Panc1 (cell line): Measurements from ENCODE around the gene STK32C. TPM values are rescaled to one million over a fixed set of nuclear protein-coding genes. Genes with fewer than 3 reads are reported as not detected.

Experiments used
- ATAC-seq: fragments of 200-7000 bp; cut with Tn5 transposase; 2 replicates; pipeline ENCODE4 v1.9.1; 2020; ENCODE audit warnings: mild to moderate bottlenecking, moderate library complexity
- BruUV-seq: library from RNA; stranded (reverse); fragments of 400-500 nt; replicated peaks from 2 replicates; lab custom pipeline; 2021; lab: Mats Ljungman, UMichigan
- CTCF ChIA-PET: fragments of 300-600 bp; sonication (Branson Sonifier 250); formaldehyde crosslinking; loops from one replicate; lab custom pipeline; 2022; ENCODE audit warnings: antibody characterized with exemption; lab: Charles Lee
- POLR2A ChIA-PET: fragments of 300-600 bp; sonication (Branson Sonifier 250); formaldehyde crosslinking; loops from one replicate; lab custom pipeline; 2022; ENCODE audit warnings: antibody characterized with exemption; lab: Charles Lee
- DNase-seq: peaks from one replicate; pipeline ENCODE4 v3.0.0-alpha.2; 2010; ENCODE audit warnings: low read depth, low spot score
- H3K27ac ChIP-seq: 2 replicates; pipeline ENCODE4 v1.5.1; 2011; ENCODE audit warnings: mild to moderate bottlenecking, low read length, inconsistent platforms
- H3K27me3 ChIP-seq: fragments of 200-500 bp; sonication (Bioruptor generic); 2 replicates; pipeline ENCODE4 v1.6.0; 2014; ENCODE audit warnings: low read length, inconsistent platforms; ENCODE audit not compliant: control insufficient read depth, insufficient read depth
- H3K36me3 ChIP-seq: fragments of 200-500 bp; sonication (Bioruptor generic); 2 replicates; pipeline ENCODE4 v1.5.1; 2014; ENCODE audit warnings: inconsistent platforms, mild to moderate bottlenecking, low read length, moderate library complexity; ENCODE audit not compliant: control insufficient read depth, insufficient read depth
- H3K4me1 ChIP-seq: 2 replicates; pipeline ENCODE4 v1.5.1; 2011; ENCODE audit warnings: inconsistent platforms, mild to moderate bottlenecking, low read length, moderate library complexity; ENCODE audit not compliant: control insufficient read depth, insufficient read depth
- H3K4me3 ChIP-seq, 2 experiments: 2 replicates each; pipeline ENCODE4 v1.5.1; 2011 to 2012; ENCODE audit warnings: low read depth in 2 of 2, low read length in 2 of 2, mild to moderate bottlenecking in 2 of 2, inconsistent platforms in 1 of 2, moderate library complexity in 1 of 2
- H3K9me3 ChIP-seq: fragments of 200-500 bp; sonication (Bioruptor generic); 2 replicates; pipeline ENCODE4 v1.5.1; 2014; ENCODE audit warnings: low read depth, mild to moderate bottlenecking, inconsistent platforms, low read length, moderate library complexity; ENCODE audit not compliant: control insufficient read depth, insufficient read depth
- POLR2AphosphoS5 ChIP-seq: IDR thresholded peaks from 2 replicates; pipeline ENCODE4 v1.6.1; 2012; ENCODE audit warnings: mild to moderate bottlenecking, low read depth, low read length, moderate library complexity
- SIN3A ChIP-seq: IDR thresholded peaks from 2 replicates; pipeline ENCODE4 v1.6.1; 2012; ENCODE audit warnings: low read depth, mild to moderate bottlenecking, low read length, moderate library complexity, borderline replicate concordance; ENCODE audit not compliant: insufficient read depth
- TCF7L2 ChIP-seq: IDR thresholded peaks from 2 replicates; pipeline ENCODE4 v1.6.1; 2011; ENCODE audit warnings: mild to moderate bottlenecking, low read depth, low read length, inconsistent platforms
- in situ Hi-C: cut with HindIII; loops from 2 replicates; pipeline ENCODE4 v1.10.0; 2016; ENCODE audit warnings: low sequenced_read_pairs, low pct_unique_long_range_greater_than_20kb
- intact Hi-C: fragments of 100-400 bp; cut with micrococcal nuclease; formaldehyde crosslinking; loops from one replicate; pipeline ENCODE4 v1.10.0; 2022; ENCODE audit not compliant: unreplicated experiment
- total RNA-seq: library from RNA; stranded (reverse); gene quantifications from one replicate; pipeline ENCODE4 v1.2.1, GENCODE V29; 2021; ENCODE audit not compliant: unreplicated experiment
- TF ChIP-seq, protein P1 (sequence below): fragments of 450-650 bp; IDR thresholded peaks from 2 replicates; pipeline ENCODE4 v1.5.1; 2017; ENCODE audit warnings: mild to moderate bottlenecking
- TF ChIP-seq, protein P2 (sequence below), 2 experiments: IDR thresholded peaks; 2 replicates each; pipeline ENCODE4 v1.6.1; 2011 to 2012; ENCODE audit warnings: low read depth in 2 of 2, control low read depth in 1 of 2, low read length in 1 of 2, mild to moderate bottlenecking in 1 of 2, moderate library complexity in 1 of 2; ENCODE audit not compliant: insufficient read depth in 1 of 2

STK32C gene
- total RNA-seq, 1 experiment from 2014 or later, result 53.7 TPM

DNA sequence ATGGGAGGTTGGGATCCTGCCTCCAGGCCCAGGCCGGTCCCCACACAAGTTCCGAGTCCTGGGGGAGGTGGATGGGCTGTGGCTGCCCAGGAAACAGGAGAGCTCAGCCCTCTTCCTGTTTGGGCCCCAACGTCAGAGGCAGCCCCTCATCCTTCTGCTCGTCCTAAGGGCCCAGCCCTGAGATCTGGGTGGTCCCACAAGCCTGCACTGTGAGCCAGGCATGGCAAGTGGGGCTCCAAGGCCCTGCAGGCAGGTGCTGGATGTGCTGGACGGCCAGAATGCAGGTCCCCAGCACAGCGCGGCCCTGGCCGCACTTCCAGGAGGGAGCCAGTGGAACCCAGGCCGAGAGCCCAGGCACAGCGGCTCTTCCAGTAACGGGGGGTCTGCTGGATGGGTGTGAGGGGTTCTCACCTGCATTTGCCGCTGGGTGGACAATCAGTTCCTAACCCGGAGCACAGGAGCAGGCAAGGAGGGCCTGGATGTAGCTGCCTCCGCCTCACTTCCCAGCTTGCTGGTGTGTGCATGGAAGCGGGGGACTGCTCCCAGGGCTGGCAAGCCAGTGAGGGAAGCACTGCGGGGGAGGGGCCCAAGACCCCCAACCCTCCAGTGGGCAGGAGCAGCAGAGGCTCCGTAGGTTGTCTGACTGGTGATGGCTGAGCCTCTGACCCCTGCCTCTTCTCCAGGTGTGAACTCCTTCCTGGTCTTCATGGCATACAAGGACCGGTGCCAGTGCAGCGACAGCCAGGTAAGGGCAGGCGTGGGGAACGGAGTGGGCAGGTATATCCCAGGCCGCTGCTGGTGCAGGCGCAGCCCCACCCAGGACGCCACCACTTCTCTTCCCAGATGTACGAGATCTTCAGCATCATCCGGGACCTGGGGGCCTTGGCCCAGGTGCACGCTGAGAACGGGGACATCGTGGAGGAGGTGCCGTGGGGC is 111.3 kb downstream of the STK32C start:
- ChIA-PET CTCF (no interaction called here), POLR2A (no interaction called here)
- BruUV-seq, result no TSS peak
- intact Hi-C loops (no loop called here), in situ Hi-C loops (no loop called here)
- Histone ChIP-seq H3K36me3 (no peaks in the 10 kb centered on the region), H3K27me3 (no peaks in the 10 kb centered on the region), H3K4me1 (no peaks in the 10 kb centered on the region), H3K4me3 (no peak overlapping the region), H3K27ac (no peak overlapping the region), H3K9me3 (no peaks in the 10 kb centered on the region)
- TF ChIP-seq, protein P1, sequence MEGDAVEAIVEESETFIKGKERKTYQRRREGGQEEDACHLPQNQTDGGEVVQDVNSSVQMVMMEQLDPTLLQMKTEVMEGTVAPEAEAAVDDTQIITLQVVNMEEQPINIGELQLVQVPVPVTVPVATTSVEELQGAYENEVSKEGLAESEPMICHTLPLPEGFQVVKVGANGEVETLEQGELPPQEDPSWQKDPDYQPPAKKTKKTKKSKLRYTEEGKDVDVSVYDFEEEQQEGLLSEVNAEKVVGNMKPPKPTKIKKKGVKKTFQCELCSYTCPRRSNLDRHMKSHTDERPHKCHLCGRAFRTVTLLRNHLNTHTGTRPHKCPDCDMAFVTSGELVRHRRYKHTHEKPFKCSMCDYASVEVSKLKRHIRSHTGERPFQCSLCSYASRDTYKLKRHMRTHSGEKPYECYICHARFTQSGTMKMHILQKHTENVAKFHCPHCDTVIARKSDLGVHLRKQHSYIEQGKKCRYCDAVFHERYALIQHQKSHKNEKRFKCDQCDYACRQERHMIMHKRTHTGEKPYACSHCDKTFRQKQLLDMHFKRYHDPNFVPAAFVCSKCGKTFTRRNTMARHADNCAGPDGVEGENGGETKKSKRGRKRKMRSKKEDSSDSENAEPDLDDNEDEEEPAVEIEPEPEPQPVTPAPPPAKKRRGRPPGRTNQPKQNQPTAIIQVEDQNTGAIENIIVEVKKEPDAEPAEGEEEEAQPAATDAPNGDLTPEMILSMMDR, result no peak
- no peak for TF ChIP-seq SIN3A
- no peak for TF ChIP-seq POLR2AphosphoS5
- TF ChIP-seq, protein P2, sequence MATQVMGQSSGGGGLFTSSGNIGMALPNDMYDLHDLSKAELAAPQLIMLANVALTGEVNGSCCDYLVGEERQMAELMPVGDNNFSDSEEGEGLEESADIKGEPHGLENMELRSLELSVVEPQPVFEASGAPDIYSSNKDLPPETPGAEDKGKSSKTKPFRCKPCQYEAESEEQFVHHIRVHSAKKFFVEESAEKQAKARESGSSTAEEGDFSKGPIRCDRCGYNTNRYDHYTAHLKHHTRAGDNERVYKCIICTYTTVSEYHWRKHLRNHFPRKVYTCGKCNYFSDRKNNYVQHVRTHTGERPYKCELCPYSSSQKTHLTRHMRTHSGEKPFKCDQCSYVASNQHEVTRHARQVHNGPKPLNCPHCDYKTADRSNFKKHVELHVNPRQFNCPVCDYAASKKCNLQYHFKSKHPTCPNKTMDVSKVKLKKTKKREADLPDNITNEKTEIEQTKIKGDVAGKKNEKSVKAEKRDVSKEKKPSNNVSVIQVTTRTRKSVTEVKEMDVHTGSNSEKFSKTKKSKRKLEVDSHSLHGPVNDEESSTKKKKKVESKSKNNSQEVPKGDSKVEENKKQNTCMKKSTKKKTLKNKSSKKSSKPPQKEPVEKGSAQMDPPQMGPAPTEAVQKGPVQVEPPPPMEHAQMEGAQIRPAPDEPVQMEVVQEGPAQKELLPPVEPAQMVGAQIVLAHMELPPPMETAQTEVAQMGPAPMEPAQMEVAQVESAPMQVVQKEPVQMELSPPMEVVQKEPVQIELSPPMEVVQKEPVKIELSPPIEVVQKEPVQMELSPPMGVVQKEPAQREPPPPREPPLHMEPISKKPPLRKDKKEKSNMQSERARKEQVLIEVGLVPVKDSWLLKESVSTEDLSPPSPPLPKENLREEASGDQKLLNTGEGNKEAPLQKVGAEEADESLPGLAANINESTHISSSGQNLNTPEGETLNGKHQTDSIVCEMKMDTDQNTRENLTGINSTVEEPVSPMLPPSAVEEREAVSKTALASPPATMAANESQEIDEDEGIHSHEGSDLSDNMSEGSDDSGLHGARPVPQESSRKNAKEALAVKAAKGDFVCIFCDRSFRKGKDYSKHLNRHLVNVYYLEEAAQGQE (IDR thresholded peaks at IDR 0.05; ENCODE audit: insufficient read depth in 1 of 2, low read depth in 2 of 2, low read length in 1 of 2), result no peak
- ATAC-seq (no peak), DNase-seq (no peak)

DNA sequence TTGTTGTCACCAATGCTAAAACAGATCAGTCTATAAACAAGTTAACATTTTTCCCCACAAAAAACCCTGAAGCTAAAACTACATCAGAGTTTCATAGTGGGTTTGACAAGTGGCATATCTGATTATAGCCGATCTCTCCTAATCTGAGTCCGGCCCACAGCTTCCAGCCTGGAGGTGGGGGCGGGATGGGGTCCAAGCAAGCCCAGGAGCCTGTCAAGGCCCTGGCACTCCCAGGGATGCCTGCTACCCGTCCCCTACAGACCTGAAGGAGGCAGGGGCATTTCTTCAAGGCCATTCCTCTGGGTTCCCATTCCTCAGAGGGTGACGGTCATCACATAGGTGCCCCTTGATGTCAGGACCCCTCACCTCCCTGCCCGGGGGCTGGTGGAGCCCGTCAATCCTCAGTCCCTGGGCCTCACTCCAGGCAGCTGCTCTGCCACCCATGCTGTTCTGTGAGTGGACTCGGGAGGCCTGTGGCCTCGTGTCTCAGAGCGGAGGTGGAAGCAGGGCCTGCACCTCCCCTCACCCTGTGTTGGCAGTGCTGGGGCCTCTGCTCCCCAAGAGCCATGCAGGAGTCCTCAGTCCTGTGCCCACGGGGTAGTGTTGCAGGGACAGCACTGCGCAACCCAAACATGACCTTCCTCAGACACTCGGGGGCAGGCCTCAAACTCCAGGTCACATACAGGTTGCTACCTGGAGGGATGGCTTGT is 112.2 kb downstream of the STK32C start:
- Histone ChIP-seq H3K36me3 (no peaks in the 10 kb centered on the region), H3K27ac (no peak overlapping the region), H3K4me1 (no peaks in the 10 kb centered on the region), H3K4me3 (no peak overlapping the region), H3K27me3 (no peaks in the 10 kb centered on the region), H3K9me3 (no peaks in the 10 kb centered on the region)
- no peak for DNase-seq
- TF ChIP-seq TCF7L2, result no peak
- TF ChIP-seq SIN3A, result no peak
- TF ChIP-seq, protein P2 (IDR thresholded peaks at IDR 0.05; ENCODE audit: insufficient read depth in 1 of 2, low read depth in 2 of 2, low read length in 1 of 2), result no peak
- TF ChIP-seq, protein P1, result no peak
- no peak for TF ChIP-seq POLR2AphosphoS5
- ChIA-PET POLR2A (interaction anchor here (0.6 kb wide), 1 partner anchor 842 kb away, joined by 5 read pairs; no protein-coding TSS in a partner anchor), CTCF (no interaction called here)
- intact Hi-C loops, result no loop called here
- no peak for ATAC-seq
- BruUV-seq, result no TSS peak
- in situ Hi-C loops, result no loop called here
